HEK293 (cell line): ENCODE data around the gene COPE.

ENCODE experiments used
- CTCF ChIA-PET: fragments of 350-600 bp; formaldehyde crosslinking; extraction: SDS; loops from one replicate; lab custom pipeline; 2021; ENCODE audit warnings: antibody characterized with exemption; lab: Yijun Ruan, JAX
- POLR2A ChIA-PET: fragments of 300-600 bp; formaldehyde crosslinking; extraction: SDS; loops from one replicate; lab custom pipeline; 2020; ENCODE audit warnings: antibody characterized with exemption, inconsistent platforms; lab: Yijun Ruan, JAX
- H3K27ac ChIP-seq: fragments of 200-500 bp; sonication (Bioruptor generic); 2 replicates; pipeline ENCODE4 v1.5.1; 2014; ENCODE audit warnings: low read depth, low read length, control low read depth, inconsistent platforms; ENCODE audit errors: extremely low read depth
- H3K36me3 ChIP-seq, 2 experiments: fragments of 200-500 bp in 1 of 2; sonication (Bioruptor generic) in 1 of 2; 1 replicate in 1 of 2; 2 replicates in 1 of 2; pipeline ENCODE4 v1.5.1; 2014 to 2017; ENCODE audit warnings: inconsistent platforms in 2 of 2, low read length in 2 of 2; ENCODE audit not compliant: control insufficient read depth in 2 of 2, insufficient read depth in 1 of 2
- H3K4me1 ChIP-seq: fragments of 200-500 bp; sonication (Bioruptor generic); 2 replicates; pipeline ENCODE4 v1.5.1; 2014; ENCODE audit warnings: mild to moderate bottlenecking, low read length, inconsistent platforms; ENCODE audit not compliant: control insufficient read depth, insufficient read depth
- H3K4me3 ChIP-seq: 2 replicates; pipeline ENCODE4 v1.5.1; 2011; ENCODE audit warnings: low read depth, mild to moderate bottlenecking, control low read depth, low read length, moderate library complexity
- H3K9me3 ChIP-seq: fragments of 200-500 bp; sonication (Bioruptor generic); 2 replicates; pipeline ENCODE4 v1.5.1; 2014; ENCODE audit warnings: low read depth, low read length, inconsistent platforms; ENCODE audit not compliant: control insufficient read depth, insufficient read depth
- GLIS1 ChIP-seq: fragments of 450-650 bp; formaldehyde crosslinking; IDR thresholded peaks from 2 replicates; pipeline ENCODE4 v1.5.1; 2016; ENCODE audit warnings: missing biosample characterization, missing genetic modification characterization
- HIC1 ChIP-seq: fragments of 450-650 bp; formaldehyde crosslinking; IDR thresholded peaks from 2 replicates; pipeline ENCODE4 v1.5.1; 2016; ENCODE audit warnings: missing biosample characterization, missing genetic modification characterization
- ZEB2 ChIP-seq: fragments of 450-650 bp; formaldehyde crosslinking; IDR thresholded peaks from 2 replicates; pipeline ENCODE4 v1.5.1; 2016; ENCODE audit warnings: missing biosample characterization, missing genetic modification characterization
- ZFP69B ChIP-seq: fragments of 450-650 bp; formaldehyde crosslinking; IDR thresholded peaks from 2 replicates; pipeline ENCODE4 v1.5.1; 2016; ENCODE audit warnings: missing biosample characterization, missing genetic modification characterization
- ZIC2 ChIP-seq: fragments of 450-650 bp; formaldehyde crosslinking; IDR thresholded peaks from 2 replicates; pipeline ENCODE4 v1.5.1; 2016; ENCODE audit warnings: missing biosample characterization, missing genetic modification characterization
- ZNF398 ChIP-seq: fragments of 450-650 bp; formaldehyde crosslinking; IDR thresholded peaks from 2 replicates; pipeline ENCODE4 v1.5.1; 2017; ENCODE audit warnings: missing biosample characterization, missing genetic modification characterization
- ZNF510 ChIP-seq: fragments of 450-650 bp; formaldehyde crosslinking; IDR thresholded peaks from 2 replicates; pipeline ENCODE4 v1.5.1; 2018; ENCODE audit warnings: mild to moderate bottlenecking, missing genetic modification characterization, missing biosample characterization; ENCODE audit not compliant: insufficient replicate concordance
- ZNF544 ChIP-seq: fragments of 450-650 bp; formaldehyde crosslinking; IDR thresholded peaks from 2 replicates; pipeline ENCODE4 v1.5.0; 2017; ENCODE audit warnings: missing biosample characterization, missing genetic modification characterization
- ZNF654 ChIP-seq: fragments of 450-650 bp; formaldehyde crosslinking; IDR thresholded peaks from 2 replicates; pipeline ENCODE4 v1.5.1; 2016; ENCODE audit warnings: low read depth, missing biosample characterization, missing genetic modification characterization
- ZNF768 ChIP-seq: fragments of 450-650 bp; formaldehyde crosslinking; IDR thresholded peaks from 2 replicates; pipeline ENCODE4 v1.5.1; 2018; ENCODE audit warnings: missing biosample characterization, mild to moderate bottlenecking, missing genetic modification characterization

The COPE gene

GRCh38 chr19:18901491-18901890 is 17.7 kb downstream of the COPE start (continued):
- TF ChIP-seq HIC1 (tag by site-specific recombination): no peak

GRCh38 chr19:18900700-18901481 is 18.3 kb downstream of the COPE start:
- H3K9me3 ChIP-seq: no peaks in the 10 kb centered on the region
- no peaks in the 10 kb centered on the region for H3K4me1 ChIP-seq
- ChIA-PET POLR2A (interaction anchor here (1.4 kb wide), 1 partner anchor 18 kb away, joined by 4 read pairs; the partner anchor contains the start of genes COPE and DDX49), CTCF (interaction anchor here (0.5 to 0.9 kb wide), 3 partner anchors 25 to 212 kb away, joined by 3 to 8 read pairs (median 4); no protein-coding TSS in a partner anchor)
- no peak overlapping the region for H3K27ac ChIP-seq
- no peak overlapping the region for H3K4me3 ChIP-seq
- TF ChIP-seq ZIC2 (tag by site-specific recombination) (no peak), ZNF768 (tag by site-specific recombination) (no peak), ZNF654 (tag by site-specific recombination) (no peak), ZNF398 (tag by site-specific recombination) (no peak), ZNF544 (no peak), GLIS1 (tag by site-specific recombination) (peak; percentile 57; the same call in 1 of the 2 replicates), ZFP69B (tag by site-specific recombination) (no peak)
- H3K36me3 ChIP-seq: peaks cover 0 to 54% of the 10 kb centered on the region in 2 experiments; a peak in 2 of 3 replicates

- Histone ChIP-seq H3K4me3 (no peak overlapping the region), H3K27ac (no peak overlapping the region), H3K9me3 (no peaks in the 10 kb centered on the region), H3K36me3 (peaks cover 0 to 44% of the 10 kb centered on the region in 2 experiments; a peak in 2 of 3 replicates), H3K4me1 (no peaks in the 10 kb centered on the region)
- TF ChIP-seq ZEB2 (0 out of 2 replicates have a peak, but pooled peaks have one; percentile 18), ZNF510 (tag by site-specific recombination) (no peak)
- ChIA-PET CTCF (no interaction called here), POLR2A (interaction anchor here (1.4 kb wide), 1 partner anchor 19 kb away, joined by 4 read pairs; the partner anchor contains the start of genes COPE and DDX49)
Observed at GRCh38 chr19:18899624-18900560, 19.3 kb downstream of the COPE start.
